GM21423 (cell line): ENCODE results near the gene ZNF865.

Source experiments
- ATAC-seq: cut with Tn5 transposase; IDR thresholded peaks from one replicate; pipeline ENCODE4 v1.9.1; 2021; ENCODE audit warnings: mild to moderate bottlenecking, moderate library complexity; ENCODE audit not compliant: unreplicated experiment

ZNF865 gene

GRCh38 chr19:55622242-55622969, 17.0 kb downstream of the ZNF865 start:
- no peak for ATAC-seq

- ATAC-seq = no peak
These were observed 17.7 kb downstream of the ZNF865 start for GRCh38 chr19:55623130-55623529.

GRCh38 chr19:55623561-55623960, 18.1 kb downstream of the ZNF865 start:
- no peak for ATAC-seq

GRCh38 chr19:55624109-55625003, 18.9 kb downstream of the ZNF865 start, which contains the start of gene ZNF784:
TSS of gene ZNF784 (minus strand) at chr19:55624566. CDS start at chr19:55624561, 5 bp downstream.
- peak; percentile 65 for ATAC-seq

GRCh38 chr19:55625004-55625326, 19.5 kb downstream of the ZNF865 start:
- no peak for ATAC-seq

- no peak for ATAC-seq
These were observed 20.9 kb downstream of the ZNF865 start for GRCh38 chr19:55626350-55626749.

GRCh38 chr19:55632463-55632834, 27.0 kb downstream of the ZNF865 start:
- no peak for ATAC-seq

- ATAC-seq = no peak
These were observed 28.4 kb downstream of the ZNF865 start for GRCh38 chr19:55633861-55634260.

GRCh38 chr19:55635334-55635717, 29.9 kb downstream of the ZNF865 start:
- no peak for ATAC-seq

- no peak for ATAC-seq
These were observed 30.5 kb downstream of the ZNF865 start for GRCh38 chr19:55635856-55636440.

GRCh38 chr19:55636723-55637122, 31.3 kb downstream of the ZNF865 start:
- ATAC-seq = no peak

- ATAC-seq = no peak
These were observed 32.1 kb downstream of the ZNF865 start for GRCh38 chr19:55637534-55637933.

- ATAC-seq = no peak
These were observed 33.5 kb downstream of the ZNF865 start for GRCh38 chr19:55638864-55639359.

GRCh38 chr19:55640043-55640576, 34.7 kb downstream of the ZNF865 start:
- no peak for ATAC-seq

GRCh38 chr19:55640577-55641425, 35.4 kb downstream of the ZNF865 start, which contains the start of gene ZNF580:
TSS of gene ZNF580 (plus strand) at chr19:55641002. CDS start at chr19:55642509, 1,507 bp downstream.
- ATAC-seq = peak; percentile 37

- ATAC-seq = no peak
These were observed 36.1 kb downstream of the ZNF865 start for GRCh38 chr19:55641426-55642152.

- no peak for ATAC-seq
These were observed 36.9 kb downstream of the ZNF865 start for GRCh38 chr19:55642153-55643002.

GRCh38 chr19:55643003-55643886, 37.8 kb downstream of the ZNF865 start, which contains the start of gene ZNF581:
TSS of gene ZNF581 (plus strand) at chr19:55643649. CDS start at chr19:55644572, 923 bp downstream.
- ATAC-seq = peak; percentile 34
